GM18520 (cell line): ENCODE results near the gene ZDHHC8.

Experiments
- ATAC-seq: cut with Tn5 transposase; IDR thresholded peaks from one replicate; pipeline ENCODE4 v1.9.1; 2021; ENCODE audit not compliant: unreplicated experiment

The ZDHHC8 gene

GRCh38 chr22:20192293-20192971 is 60.8 kb downstream of the ZDHHC8 start:
- ATAC-seq = no peak

GRCh38 chr22:20192972-20193760 is 61.6 kb downstream of the ZDHHC8 start:
- ATAC-seq = no peak

GRCh38 chr22:20193761-20194494 is 62.3 kb downstream of the ZDHHC8 start:
- ATAC-seq = no peak

- no peak for ATAC-seq
Measured at GRCh38 chr22:20194681-20195593, 63.3 kb downstream of the ZDHHC8 start.

- no peak for ATAC-seq
Measured at GRCh38 chr22:20196094-20196842, 64.7 kb downstream of the ZDHHC8 start.
